GM20000 (cell line): ENCODE data around the gene MRPL1.

ENCODE experiments used
- DNase-seq: peaks from one replicate; pipeline ENCODE4 v3.0.0; 2012; ENCODE audit warnings: low spot score
- TF ChIP-seq, protein P1 (sequence below): IDR thresholded peaks from 2 replicates; pipeline ENCODE4 v1.5.1; 2012; ENCODE audit warnings: mild to moderate bottlenecking, control low read depth; ENCODE audit errors: extremely low read depth, missing control alignments

MRPL1 gene

DNA sequence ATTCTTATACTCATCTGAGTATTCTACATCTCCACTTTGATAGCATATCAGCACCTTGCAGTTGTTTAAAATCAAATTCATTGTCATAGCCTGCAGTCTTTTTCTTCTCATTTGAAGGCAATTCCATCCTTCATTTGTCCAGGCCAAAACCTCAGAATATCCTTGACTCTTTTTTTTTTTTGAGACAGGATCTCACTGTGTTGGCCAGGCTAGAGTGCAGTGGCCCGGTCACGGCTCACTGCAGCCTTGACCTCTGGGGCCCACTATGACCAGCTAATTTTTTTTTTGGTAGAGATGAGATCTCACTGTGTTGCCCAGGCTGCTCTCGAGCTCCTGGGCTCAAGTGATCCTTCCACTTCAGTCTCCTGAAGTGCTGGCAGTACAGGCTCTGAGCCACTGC is 2.6 kb downstream of the MRPL1 start:
- TF ChIP-seq, protein P1, sequence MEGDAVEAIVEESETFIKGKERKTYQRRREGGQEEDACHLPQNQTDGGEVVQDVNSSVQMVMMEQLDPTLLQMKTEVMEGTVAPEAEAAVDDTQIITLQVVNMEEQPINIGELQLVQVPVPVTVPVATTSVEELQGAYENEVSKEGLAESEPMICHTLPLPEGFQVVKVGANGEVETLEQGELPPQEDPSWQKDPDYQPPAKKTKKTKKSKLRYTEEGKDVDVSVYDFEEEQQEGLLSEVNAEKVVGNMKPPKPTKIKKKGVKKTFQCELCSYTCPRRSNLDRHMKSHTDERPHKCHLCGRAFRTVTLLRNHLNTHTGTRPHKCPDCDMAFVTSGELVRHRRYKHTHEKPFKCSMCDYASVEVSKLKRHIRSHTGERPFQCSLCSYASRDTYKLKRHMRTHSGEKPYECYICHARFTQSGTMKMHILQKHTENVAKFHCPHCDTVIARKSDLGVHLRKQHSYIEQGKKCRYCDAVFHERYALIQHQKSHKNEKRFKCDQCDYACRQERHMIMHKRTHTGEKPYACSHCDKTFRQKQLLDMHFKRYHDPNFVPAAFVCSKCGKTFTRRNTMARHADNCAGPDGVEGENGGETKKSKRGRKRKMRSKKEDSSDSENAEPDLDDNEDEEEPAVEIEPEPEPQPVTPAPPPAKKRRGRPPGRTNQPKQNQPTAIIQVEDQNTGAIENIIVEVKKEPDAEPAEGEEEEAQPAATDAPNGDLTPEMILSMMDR = no peak
- DNase-seq = no peak

DNA sequence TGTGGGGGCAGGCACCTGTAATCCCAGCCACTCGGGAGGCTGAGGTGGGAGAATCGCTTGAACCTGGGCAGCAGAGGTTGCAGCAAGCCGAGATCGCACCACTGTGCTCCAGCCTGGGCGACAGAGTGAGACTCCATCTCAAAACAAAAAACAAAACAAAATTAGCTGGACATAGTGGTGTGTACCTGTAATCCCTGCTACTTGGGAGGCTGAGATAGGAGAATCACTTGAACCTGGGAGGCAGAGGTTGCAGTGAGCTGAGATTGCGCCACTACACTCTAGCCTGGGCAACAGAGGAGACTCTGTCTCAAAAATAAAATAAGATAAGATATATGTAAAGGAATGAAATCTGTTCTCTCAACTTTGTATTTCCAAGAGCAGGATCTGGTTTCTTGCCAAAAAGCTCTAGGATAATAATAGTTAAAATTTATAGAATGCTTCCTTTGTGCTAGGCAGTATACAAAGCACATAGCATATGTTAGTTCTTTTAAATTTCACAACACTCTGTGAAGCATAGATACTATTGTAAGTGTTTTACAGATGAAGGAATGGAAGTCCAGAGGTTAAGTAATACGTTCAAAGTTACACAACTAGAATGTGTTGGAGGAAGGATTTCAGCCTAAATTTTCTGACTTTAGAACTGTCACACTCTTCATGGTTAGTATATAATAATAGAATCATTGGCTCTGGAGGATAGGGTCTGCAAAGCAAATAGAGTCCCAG is 10.3 kb downstream of the MRPL1 start:
- TF ChIP-seq, protein P1 = no peak
- no peak for DNase-seq

GRCh38 chr4:77877167-77877566 is 14.5 kb downstream of the MRPL1 start:
- TF ChIP-seq, protein P1 = no peak
- no peak for DNase-seq

DNA sequence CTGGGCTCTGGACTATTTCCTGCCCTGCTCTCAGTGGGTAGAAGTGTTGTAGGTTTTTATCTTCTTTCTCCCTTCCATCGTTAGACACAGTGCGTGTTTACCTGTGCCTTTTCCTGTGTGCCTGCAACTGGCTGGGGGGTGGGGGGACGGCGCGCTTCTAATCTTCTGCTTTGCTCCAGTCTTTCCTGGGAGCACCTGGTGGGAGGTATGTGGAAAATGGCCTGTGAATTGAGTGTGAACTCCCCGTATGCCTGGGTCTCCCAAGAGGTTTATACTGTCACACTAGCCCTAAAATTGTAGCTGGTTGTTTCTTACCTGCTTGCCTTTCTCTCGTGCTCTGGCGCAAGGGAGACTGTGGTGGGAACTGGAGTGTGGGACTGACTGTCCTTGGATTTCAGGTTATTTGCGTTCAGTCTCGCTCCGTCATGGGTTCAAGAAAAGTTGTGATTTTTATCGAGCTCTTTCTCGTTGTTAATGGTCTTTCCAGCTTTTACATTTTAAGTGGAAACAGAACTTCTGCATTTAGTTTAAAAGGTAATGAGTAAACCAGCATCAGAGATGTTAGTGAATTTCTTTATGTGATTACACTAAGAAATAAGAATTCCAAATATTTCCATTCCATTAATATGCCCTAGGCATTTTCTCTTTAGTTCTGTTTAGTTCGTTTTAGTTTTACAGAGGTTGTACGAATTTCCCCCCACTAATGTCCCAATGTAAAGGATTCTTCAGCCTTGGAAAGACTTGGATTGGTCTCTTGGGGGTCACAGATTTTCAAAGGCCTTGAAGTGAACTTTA is 15.3 kb downstream of the MRPL1 start:
- DNase-seq = no peak
- TF ChIP-seq, protein P1 = no peak

GRCh38 chr4:77880784-77881183 is 18.2 kb downstream of the MRPL1 start:
- no peak for DNase-seq
- TF ChIP-seq, protein P1 = no peak

DNA sequence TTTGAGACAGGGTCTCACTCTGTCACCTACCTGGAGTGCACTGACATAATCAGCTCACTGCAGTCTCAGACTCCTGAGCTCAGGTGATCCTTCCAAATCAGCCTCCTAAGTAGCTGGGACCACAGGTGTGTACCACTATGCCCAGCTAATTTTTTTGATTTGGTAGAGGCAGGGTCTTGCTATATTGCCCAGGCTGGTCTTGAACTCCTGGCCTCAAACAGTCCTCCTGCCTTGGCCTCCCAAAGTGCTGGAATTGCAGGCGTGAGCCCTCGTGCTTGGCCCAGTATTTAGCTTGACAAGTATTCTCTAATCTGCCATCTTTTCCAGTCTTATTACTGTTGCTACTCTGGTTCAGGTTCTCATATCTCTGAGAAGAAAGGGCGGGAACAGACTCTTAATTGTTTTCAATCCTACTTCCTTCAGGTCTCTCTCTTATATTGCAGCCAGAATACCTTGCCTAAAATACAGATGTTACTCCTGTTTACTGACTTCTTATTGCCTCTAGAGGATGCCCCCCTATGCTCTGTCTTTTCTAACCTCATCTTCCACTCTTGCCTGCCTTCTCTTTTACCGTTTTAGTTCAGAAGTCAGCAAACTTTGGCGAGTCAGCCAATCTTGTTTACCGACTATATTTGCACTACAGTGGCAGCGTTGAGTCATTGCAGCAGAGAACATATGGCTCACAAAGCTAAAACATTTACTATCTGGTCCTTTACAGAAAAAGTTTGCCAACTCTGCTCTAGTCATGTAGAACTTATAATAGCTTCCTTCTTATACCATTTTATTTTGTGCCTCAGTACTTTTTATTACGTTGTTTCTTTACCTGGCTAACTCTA is 19.0 kb downstream of the MRPL1 start:
- no peak for DNase-seq
- TF ChIP-seq, protein P1 = no peak
